HG02970 (cell line): ENCODE measurements around the gene MVK.

Experiments used
- ATAC-seq: cut with Tn5 transposase; IDR thresholded peaks from one replicate; pipeline ENCODE4 v1.9.1; 2021; ENCODE audit warnings: mild to moderate bottlenecking, moderate library complexity, moderate number of reproducible peaks; ENCODE audit not compliant: unreplicated experiment, low FRiP score

MVK gene

DNA sequence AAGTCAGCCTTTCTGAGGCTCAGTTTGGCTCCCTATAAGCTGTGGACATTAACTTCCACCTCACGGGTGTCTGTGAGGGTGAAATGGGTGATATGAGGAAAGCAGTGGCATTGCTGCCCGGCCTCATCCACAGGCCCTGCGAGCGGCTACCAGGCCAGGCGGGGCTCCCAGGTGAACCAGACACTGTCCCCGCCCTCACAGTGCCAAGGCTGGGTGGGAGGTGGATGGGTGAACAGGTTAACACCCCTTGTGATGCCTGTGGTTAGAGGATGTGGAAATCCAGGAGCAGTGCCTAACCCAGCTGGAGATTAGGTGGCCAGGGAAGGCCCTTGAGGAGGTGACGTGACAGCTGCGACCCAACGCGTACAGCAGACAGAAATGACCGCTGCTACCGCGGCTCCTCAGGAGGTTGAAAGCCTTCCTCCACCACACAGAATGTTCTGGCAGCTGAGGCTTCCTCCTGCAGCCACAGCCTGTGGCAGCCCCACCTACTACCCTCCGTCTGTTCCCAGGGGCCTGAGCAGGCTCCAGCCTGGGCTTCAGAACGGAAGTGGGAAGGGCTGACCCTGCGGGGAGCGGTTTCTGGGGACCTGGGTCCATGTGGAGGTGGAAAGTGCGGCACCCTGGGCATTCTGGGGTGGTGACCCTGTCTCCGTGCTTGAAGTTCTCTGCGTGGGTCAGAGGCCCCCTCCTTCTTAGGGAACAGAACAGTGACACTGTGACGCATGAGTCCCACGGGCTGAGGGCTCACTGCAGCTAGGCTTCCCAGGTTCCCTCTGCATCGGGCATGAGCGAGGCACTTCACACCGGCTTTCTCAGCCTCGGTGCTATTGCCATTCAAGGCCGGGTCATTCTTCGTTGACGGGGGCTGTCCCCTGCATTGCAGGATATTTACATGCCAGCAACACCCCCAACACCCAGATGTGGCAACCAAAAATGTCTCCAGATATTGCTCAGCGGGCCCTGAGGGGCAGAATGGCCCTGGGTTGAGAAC lies 10.0 kb upstream of the MVK start:
- ATAC-seq = no peak

DNA sequence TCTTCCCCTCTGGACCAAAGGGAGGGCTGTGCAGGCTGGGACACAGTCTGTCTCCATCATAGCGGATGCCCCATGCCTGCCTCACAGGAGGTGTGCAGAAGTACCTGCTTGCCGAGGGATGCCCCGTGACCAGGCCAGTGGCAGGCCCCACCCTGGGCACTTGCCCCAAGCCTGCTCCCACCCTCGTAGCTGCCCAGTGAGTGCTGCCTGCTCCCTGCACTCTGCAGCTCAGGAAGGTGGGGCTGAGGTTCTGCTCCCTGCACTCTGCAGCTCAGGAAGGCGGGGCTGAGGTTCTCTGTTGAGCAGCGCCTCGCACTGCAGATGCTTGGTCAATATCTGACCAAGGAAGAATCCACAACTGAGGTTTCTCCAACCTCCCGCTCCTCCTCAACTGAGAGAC lies 7.2 kb upstream of the MVK start:
- no peak for ATAC-seq

DNA sequence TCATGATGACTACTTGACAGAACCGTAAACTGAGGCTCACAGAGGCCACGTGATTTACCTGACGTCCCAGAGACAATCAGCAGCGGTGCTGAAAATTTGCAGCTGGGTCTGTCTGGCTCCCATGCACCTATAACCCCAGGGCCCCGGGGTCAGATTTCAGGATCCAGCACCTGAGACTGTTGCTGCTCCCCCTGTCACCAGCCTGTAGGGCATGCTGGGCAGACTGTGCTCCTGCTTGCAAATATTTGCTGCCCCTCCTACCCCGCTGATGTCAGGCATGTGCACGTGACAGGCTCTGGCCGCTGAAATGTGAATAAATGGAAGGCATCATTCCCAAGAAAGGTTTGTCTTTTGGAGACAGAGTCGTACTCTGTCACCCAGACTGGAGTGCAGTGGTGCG lies 6.3 kb upstream of the MVK start:
- no peak for ATAC-seq

DNA sequence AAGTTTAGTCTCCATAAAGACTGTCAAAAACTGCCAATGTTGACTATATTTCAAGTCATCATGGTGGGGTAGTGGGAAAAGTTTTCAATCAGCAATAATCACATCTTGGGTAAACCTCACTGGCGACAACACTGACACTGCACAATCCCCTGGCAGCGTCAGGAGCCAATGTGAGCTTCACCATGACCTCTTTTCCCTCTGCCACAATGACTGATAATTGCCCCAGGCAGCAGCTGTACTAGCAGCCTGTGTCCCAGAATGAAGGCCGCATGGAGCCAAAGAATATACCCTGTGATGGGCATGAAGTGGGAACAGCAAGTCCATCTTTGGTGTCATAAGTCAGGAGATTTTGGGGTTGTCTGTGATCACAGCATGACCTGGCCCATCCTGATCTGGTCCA lies 5.6 kb upstream of the MVK start:
- ATAC-seq = no peak

DNA sequence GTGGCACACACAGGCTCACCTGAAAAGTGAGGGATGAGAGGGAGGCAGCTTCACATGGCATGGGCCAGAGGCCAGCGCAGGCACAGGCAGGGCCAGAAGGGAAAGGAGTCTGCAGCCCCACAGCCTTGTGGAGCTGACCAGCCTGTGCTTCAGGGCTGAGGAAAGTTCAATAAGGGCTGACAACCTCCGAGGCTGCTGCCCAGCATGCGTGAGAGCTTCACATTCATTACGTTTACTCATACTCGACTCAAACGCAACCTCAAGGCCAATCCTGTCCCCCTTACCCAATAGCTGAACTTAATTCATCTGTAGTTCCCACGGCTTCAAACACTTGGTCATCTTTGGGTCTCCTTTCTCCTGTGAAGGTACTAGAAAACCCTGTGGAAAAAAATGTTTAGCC lies 5.1 kb upstream of the MVK start:
- no peak for ATAC-seq

DNA sequence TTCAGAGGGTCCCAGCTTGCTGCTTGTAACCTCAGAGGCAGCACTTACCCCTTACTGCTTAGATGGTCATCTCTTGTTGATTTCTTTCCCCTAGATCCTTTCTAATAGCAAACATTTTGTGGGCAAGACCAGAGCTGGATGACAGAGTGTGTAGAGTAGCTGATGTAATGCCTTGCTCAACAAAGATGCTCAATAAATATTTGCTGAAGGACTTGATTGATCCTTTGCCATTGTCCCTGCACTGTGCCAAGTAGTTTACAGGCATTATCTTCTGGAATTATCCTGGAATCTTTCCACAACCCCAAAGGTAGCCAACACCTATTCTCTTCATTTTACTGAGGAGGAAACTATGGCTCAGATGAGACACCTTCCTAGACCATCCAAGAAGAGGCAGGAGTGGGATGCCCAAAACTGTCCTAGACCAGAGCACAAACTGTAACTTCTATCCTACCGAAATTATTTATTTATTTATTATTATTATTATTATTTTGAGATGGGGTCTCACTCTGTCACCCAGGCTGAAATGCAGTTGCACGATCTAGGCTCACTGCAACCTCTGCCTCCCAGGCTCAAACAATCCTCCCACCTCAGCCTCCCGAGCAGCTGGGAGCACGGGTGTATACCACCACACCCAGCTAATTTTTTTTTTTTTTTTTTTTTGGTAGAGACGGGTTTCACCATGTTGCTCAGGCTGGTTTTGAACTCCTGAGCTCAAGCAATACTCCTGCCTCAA lies 1.7 kb upstream of the MVK start:
- no peak for ATAC-seq

DNA sequence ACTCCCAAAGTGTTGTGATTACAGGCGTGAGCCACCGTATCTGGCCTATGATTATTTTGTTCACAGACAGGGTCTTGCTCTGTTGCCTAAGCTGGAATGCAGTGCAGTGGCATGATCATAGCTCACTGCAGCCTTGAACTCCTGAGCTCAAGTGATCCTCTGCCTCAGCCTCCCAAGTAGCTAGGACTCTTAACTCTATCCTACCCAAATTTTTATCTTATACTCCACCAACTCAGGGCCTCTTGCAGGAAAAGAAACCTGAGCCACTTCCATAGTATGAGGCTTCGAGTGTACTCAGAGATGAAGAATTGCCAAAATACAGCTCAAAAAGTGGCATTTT lies 1.1 kb upstream of the MVK start:
- ATAC-seq = no peak

DNA sequence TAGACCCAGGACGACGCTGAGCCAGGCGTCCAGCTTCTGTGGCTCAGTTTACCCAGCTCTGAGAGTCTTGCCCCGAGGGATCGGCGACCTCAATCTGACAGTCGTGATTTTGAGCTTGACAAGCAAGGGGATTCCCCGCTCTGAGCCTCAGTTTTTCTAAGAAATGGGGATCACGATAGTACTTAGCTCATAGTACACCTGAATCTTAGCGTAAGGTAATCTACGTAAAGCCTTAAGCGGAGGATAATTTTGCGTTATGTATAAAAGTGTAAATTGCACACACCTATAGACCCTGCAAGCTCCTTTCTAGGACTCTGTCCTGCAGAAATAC lies 285 bp downstream of the MVK start:
- no peak for ATAC-seq

DNA sequence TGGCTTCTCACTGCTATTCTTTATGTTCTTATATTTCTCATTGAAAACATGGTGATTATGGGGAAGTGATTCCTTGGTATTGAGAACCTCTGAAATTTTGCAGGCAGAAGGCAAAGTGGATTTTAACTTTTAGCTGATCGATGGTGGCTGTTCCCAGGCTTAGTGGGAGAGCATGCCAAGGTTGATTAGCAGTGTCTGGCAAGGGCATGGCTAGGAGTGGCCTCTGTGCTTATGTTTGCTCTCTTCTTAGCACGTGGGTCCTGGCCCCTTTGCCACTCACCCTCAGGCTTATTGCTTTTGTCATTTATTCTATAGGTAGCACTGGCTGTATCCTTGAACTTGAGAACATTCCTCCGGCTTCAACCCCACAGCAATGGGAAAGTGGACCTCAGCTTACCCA lies 2.1 kb downstream of the MVK start:
- ATAC-seq = no peak

DNA sequence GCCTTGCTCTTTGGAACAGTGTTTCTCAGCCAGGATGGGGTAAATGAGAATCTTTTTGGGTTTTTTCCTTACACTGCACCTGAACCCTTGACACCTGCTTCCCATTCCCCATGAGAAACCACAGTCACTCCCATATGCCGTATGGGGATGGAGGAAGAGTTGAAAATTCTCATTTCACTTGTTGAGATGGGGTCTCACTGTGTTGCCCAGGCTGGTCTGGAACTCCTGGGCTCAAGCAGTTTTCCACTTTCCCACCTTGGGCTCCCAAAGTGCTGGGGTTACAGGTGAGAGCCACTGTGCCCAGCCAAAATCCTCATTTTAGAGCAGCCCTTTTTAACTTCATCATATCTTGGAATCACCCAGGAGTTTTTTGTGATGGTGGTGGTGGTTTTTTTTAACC lies 3.7 kb downstream of the MVK start:
- ATAC-seq = no peak

DNA sequence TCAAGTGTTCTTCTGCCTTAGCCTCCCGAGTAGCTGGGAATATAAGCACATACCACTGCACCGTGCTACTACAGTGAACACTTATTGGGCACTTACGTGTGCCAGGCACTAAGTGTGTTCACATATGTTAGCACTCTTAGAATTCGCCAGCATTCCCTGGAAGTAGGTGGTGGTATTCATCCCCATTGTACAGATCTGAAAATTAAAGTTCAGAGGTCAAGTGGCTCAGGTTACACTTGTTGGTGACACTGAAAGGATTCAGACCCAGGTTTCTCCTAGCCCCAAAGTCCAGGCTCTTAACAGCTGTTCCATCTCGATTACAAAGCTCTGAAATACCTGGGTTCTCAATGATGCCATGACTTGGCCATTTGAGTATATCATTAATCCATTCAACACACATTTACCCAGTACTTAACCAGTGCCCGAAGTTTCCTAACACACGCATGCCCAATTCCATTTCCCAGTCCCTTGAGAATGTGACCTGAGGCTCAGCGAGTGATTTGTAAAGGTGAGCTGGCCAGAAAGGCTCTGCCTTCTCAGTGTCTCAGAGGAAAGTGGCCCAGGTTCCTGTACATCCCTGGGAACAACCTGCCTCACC lies 4.8 kb downstream of the MVK start:
- ATAC-seq = no peak

DNA sequence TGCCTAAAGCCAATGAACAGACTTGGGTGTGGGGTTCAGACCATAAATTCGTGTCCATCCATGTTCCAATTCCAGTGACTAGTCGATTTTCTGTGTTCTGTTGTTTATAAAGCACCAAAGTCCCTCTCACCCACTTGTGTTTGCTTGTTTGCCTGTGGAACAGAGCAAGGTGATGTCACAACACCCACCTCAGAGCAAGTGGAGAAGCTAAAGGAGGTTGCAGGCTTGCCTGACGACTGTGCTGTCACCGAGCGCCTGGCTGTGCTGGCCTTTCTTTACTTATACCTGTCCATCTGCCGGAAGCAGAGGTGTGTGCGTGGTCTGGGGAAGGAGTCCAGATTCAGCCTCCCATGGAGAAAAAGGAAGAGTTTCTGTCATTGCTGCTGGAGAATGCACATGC lies 6.0 kb downstream of the MVK start:
- no peak for ATAC-seq

DNA sequence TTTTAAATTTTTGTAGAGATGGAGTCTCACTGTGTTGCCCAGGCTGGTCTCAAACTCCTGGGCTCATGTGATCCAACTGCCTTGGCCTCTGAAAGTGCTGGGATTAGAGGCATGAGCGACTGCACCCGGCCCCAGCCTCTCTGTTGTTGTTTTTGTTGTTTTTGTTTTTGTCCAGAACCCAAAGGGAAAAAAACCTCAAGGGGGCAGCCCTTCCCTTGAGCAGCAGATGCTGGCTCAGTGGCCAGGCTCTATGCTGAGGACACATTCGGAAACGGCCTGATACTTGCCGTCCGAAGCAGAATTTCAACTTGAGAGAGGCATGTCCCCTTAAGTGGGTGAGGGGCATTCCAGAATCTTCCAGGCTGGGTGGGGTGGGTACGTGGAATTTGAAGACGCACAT lies 6.7 kb downstream of the MVK start:
- ATAC-seq = no peak

DNA sequence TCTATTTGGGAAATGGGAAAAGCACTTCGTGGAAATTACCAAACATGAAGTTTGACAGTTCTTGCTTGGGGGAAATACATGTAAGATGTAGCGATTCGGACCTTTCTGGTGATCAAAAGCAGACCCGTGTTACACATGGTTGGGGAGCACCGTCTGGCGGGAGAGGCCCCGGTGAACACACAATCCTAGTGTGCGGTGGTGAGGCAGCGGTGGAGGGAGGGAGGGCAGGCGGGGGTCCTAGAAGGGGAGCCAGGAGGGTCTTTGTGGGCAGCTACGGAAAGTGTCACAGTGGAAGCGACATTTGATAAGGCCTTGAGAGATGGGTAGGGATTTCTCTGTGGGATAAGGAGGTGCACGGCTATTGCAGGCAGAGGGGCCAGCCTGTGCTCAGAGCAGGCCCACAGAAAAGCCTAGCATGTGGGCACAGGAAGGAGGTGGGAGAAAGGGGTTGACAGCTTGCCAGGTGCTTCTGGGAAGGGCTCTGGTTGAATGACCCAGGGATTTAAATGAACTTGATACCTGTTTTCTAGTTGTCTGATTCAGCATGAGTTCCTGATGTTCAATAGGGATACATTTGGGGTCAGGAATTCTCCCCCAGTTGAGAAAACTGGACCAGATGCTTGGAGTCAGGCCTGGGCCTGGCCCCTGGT lies 7.2 kb downstream of the MVK start:
- no peak for ATAC-seq

DNA sequence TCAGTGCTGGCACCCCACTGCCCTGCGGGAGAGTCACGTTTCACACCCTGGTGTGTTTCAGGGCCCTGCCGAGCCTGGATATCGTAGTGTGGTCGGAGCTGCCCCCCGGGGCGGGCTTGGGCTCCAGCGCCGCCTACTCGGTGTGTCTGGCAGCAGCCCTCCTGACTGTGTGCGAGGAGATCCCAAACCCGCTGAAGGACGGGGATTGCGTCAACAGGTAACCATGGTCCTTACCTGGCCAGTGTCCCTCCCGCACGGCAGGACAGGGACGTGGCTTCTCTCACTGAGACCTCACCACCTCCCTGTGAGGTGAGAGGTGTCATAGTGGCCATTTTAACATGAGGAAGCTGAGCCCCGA lies 7.7 kb downstream of the MVK start:
- no peak for ATAC-seq

DNA sequence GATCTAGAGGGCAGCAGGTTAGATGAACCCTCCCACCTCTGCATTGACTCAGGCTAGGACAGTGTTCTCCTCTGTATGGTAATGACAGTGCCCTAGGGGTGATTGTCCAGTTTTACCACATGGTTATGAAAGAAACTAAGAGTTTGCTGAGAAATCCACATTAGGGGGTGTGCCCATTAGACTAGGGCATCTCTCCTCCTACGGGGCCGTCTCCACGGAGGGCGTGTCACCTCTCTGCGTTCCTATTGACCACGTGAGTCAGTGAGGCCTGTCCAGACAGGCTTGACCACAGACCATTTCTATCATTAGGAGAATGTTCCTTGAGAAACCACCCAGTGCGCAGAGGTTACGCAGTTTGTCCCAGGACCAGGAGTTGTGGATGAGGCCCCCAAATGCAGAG lies 8.3 kb downstream of the MVK start:
- ATAC-seq = no peak

DNA sequence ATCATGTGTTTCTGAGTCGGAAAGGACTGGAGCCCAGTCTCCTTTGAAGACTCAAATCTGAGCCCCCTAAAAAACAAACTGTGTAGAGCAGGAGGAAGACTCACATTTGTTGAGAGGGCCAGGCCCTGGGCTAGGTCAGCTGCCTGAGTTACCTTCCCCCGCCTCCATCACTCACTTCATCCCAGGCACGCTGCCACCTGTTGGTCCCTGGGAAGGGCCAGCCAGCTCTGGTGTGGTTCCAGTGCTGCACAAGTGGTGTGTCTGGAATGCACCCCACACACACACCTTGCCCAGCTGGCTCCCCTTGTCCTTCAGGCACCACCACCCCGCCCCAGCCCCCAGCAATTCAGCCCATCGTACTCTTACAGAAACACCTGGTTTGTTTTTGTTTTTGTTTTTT lies 9.0 kb downstream of the MVK start:
- no peak for ATAC-seq

DNA sequence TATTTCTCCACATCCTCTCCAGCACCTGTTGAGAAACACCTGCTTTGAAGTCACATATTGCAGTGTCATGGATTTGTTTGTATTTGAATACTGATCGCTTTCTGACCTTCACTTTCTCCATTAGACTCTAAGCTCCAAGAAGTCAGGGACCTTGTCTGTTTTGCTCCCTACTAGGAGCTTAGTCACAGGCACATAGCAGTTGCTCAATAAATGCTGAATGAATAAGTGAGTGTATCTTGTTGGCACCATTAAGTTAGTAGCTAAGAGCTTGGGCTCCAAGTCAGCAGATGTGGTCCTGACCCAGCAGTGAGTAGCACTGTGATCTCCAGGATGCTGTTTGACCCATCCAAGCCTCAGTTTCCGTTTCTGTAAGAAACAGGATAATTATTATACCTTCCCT lies 10.1 kb downstream of the MVK start:
- ATAC-seq = no peak

DNA sequence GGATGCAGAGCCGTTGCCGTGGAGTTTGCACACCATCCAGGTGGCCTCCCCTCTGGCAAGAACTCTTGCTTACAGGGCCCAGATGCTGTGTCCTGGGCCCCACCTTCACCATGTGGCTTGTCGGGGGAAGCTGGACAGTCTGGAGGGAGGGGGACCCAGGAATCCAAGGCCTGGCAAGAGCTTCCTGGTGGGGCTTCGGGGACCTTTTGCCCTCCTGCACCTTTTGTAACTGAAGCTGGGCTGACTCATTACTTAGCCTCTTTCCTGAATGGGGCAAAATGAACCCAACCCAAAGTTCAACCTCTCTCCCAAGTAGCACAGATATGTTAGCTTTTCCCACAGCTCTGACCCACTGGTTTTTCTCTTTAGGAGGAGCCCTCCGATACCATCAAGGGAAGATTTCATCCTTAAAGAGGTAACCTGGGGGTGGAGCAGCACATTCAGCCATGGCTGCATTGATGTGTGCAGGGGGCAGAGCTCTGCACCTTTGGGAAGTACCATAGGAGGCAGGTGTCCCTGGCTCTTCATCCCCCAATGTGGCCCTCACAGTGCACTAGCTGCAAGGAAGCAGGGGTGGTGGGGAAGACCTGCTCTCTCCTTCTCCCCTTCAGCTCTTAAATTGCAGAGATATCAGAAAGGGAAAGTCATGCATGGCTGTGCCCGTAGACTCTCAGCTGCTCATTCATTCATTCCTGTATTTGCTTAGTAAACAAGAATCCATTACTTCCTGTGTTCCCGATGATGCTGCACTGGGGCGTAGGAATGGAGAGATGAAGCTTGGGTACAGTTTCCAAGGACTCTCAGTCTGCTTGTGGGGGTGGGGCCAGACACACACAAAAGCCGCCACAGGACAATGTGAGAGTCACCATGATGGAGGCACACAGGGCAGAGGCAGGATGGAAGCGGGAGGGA lies 13.0 kb downstream of the MVK start:
- no peak for ATAC-seq

DNA sequence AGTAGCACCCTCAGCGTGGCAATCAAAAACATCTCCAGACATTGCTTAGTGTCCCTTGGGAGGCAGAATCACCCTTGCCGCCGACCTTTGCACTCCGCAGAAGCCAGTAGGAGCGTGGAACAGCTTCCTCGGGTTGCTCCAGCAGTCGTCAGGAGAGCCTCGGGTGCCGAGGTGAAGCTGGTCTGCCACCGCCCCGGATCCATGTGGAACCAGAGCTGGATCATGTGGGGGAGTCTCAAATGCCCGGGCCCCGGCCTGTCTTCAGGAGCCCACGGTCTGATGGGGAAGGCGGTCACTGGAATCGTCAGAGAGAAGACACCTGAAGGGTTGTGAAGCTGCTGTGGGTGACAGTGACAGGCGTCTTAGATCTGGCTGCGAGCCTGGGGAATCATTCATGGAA lies 14.3 kb downstream of the MVK start:
- no peak for ATAC-seq
